GM12878 (cell line): Measurements from ENCODE around the gene PCSK9. TPM values are rescaled to one million over a fixed set of nuclear protein-coding genes. Genes with fewer than 3 reads are reported as not detected.

ENCODE experiments used
- ATAC-seq: fragments of 200-7000 bp; cut with Tn5 transposase; 3 replicates; pipeline ENCODE4 v1.9.1; 2020; ENCODE audit warnings: mild to moderate bottlenecking, moderate library complexity
- BruUV-seq: library from RNA; stranded (reverse); fragments of 400-500 nt; replicated peaks from 2 replicates; lab custom pipeline; 2021; lab: Mats Ljungman, UMichigan
- CTCF ChIA-PET: fragments of 300-600 bp; sonication (Branson Sonifier 250); formaldehyde crosslinking; extraction: SDS; loops from one replicate; lab custom pipeline; 2021; ENCODE audit warnings: inconsistent platforms; lab: Yijun Ruan, JAX
- POLR2A ChIA-PET: fragments of 350-600 bp; formaldehyde crosslinking; extraction: SDS; loops from one replicate; lab custom pipeline; 2021; ENCODE audit warnings: inconsistent platforms; lab: Charles Lee
- RAD21 ChIA-PET: fragments of 300-600 bp; sonication (Branson Sonifier 250); formaldehyde crosslinking; loops from one replicate; lab custom pipeline; 2023; ENCODE audit warnings: antibody characterized with exemption; ENCODE audit not compliant: unreplicated experiment; lab: Charles Lee
- SMC1A ChIA-PET: fragments of 300-600 bp; sonication (Branson Sonifier 250); formaldehyde crosslinking; loops from one replicate; lab custom pipeline; 2023; ENCODE audit not compliant: unreplicated experiment, uncharacterized antibody; lab: Charles Lee
- DNase-seq: peaks from one replicate; pipeline ENCODE4 v3.0.0-alpha.2; 2011; ENCODE audit warnings: low read depth, low spot score
- FAIRE-seq: peaks from 3 replicates; lab custom pipeline; 2011; peaks lifted over from hg19 to GRCh38; lab: Jason Lieb, UNC
- H2AFZ ChIP-seq: 2 replicates; pipeline ENCODE4 v1.6.0; 2011; ENCODE audit warnings: low read depth, low read length, control low read depth; ENCODE audit not compliant: control insufficient read depth
- H3K27ac ChIP-seq: 2 replicates; pipeline ENCODE4 v1.5.1; 2011; ENCODE audit warnings: control low read depth; ENCODE audit not compliant: control insufficient read depth, insufficient read depth
- H3K27me3 ChIP-seq, 2 experiments: replicated peaks in 1 of 2; 2 replicates each; pipeline versions ENCODE4 v1.6.0 to v1.6.1; 2011; ENCODE audit warnings: low read length in 1 of 2; ENCODE audit not compliant: control insufficient read depth in 2 of 2, insufficient read depth in 2 of 2
- H3K36me3 ChIP-seq, 2 experiments: 2 replicates each; pipeline ENCODE4 v1.5.1; 2011; ENCODE audit warnings: low read length in 1 of 2; ENCODE audit not compliant: control insufficient read depth in 2 of 2, insufficient read depth in 2 of 2
- H3K4me1 ChIP-seq: 2 replicates; pipeline ENCODE4 v1.6.1; 2011; ENCODE audit warnings: mild to moderate bottlenecking, low read length, moderate library complexity, mixed read lengths; ENCODE audit not compliant: control insufficient read depth, insufficient read depth
- H3K4me2 ChIP-seq: 2 replicates; pipeline ENCODE4 v1.6.0; 2011; ENCODE audit warnings: control low read depth; ENCODE audit not compliant: control insufficient read depth, insufficient read depth
- H3K4me3 ChIP-seq: fragments of 200-600 bp; sonication (generic); 2 replicates; pipeline ENCODE4 v1.5.1; 2016
- H3K79me2 ChIP-seq: 2 replicates; pipeline ENCODE4 v1.6.0; 2011; ENCODE audit warnings: low read length; ENCODE audit not compliant: control insufficient read depth, insufficient read depth
- H3K9ac ChIP-seq: 2 replicates; pipeline ENCODE4 v1.8.0; 2011; ENCODE audit warnings: low read length, control low read depth, mixed read lengths; ENCODE audit not compliant: control insufficient read depth, insufficient read depth
- H3K9me3 ChIP-seq: replicated peaks from 3 replicates; pipeline ENCODE4 v1.5.1; 2011; ENCODE audit warnings: mild to moderate bottlenecking, low read length; ENCODE audit not compliant: control insufficient read depth, insufficient read depth
- H4K20me1 ChIP-seq: 2 replicates; pipeline ENCODE4 v1.6.0; 2011; ENCODE audit not compliant: control insufficient read depth, insufficient read depth
- FOXM1 ChIP-seq: IDR thresholded peaks from 2 replicates; pipeline ENCODE4 v1.6.1; 2012; ENCODE audit warnings: low read depth, mild to moderate bottlenecking, inconsistent platforms, low read length, moderate library complexity
- NFIC ChIP-seq: IDR thresholded peaks from 2 replicates; pipeline ENCODE4 v1.6.1; 2012; ENCODE audit warnings: low read depth, mild to moderate bottlenecking, inconsistent platforms, low read length, moderate library complexity
- TCF12 ChIP-seq: IDR thresholded peaks from 2 replicates; pipeline ENCODE4 v1.6.1; 2011; ENCODE audit warnings: low read depth, mild to moderate bottlenecking, low read length
- WGBS: methylation state at CpG from one replicate; pipeline ENCODE4 v1.1.6; 2016; ENCODE audit warnings: low lambda C conversion rate; ENCODE audit not compliant: insufficient replicate concordance, insufficient coverage; ENCODE audit errors: missing lambda C conversion rate; 5-methylcytosine and 5-hydroxymethylcytosine counted together
- in situ Hi-C: fragments of 300-500 bp; cut with MboI; formaldehyde crosslinking; loops from 9 replicates; pipeline ENCODE4 v1.14.3; 2018; ENCODE audit warnings: mixed read lengths
- intact Hi-C: fragments of 100-400 bp; cut with micrococcal nuclease; formaldehyde crosslinking; loops from one replicate; pipeline ENCODE4 v1.14.2; 2022; ENCODE audit not compliant: unreplicated experiment
- polyA plus RNA-seq, 11 experiments: library from polyadenylated mRNA; depleted of rRNA in 4 of 11; unstranded in 6 of 11; stranded (reverse) in 5 of 11; fragments of >200 nt; fragmentation: Nextera tagmentation in 4 of 11; fragmentation: Illumina TruSeq in 1 of 11; extraction: Ambion mirVana in 4 of 11; extraction: Trizol in 1 of 11; gene quantifications; 1 replicate in 1 of 11; 2 replicates in 10 of 11; pipeline versions ENCODE4 v1.2.1 to v1.2.3, GENCODE V29; 2011 to 2016; ENCODE audit warnings: inconsistent platforms in 2 of 11, missing spikeins in 2 of 11, low read depth in 1 of 11
- total RNA-seq, 4 experiments: library from RNA; depleted of rRNA in 3 of 4; stranded (reverse); fragments of >200 nt in 3 of 4; fragmentation: Illumina TruSeq in 1 of 4; extraction: Trizol in 1 of 4; gene quantifications; 2 replicates each; pipeline versions ENCODE4 v1.2.1 to v1.2.3, GENCODE V29; 2013 to 2021
- TF ChIP-seq, protein P1 (sequence below): fragments of 450-650 bp; formaldehyde crosslinking; IDR thresholded peaks from 2 replicates; pipeline ENCODE4 v1.4.0; 2022; ENCODE audit warnings: mild to moderate bottlenecking, moderate library complexity

PCSK9 gene
- total and polyA plus RNA-seq, 10 of the 15 experiments (the other 5 are each of a cell fraction or from before 2014, with no cell fraction given) = 0.03 to 0.15 TPM; not detected in 8

DNA sequence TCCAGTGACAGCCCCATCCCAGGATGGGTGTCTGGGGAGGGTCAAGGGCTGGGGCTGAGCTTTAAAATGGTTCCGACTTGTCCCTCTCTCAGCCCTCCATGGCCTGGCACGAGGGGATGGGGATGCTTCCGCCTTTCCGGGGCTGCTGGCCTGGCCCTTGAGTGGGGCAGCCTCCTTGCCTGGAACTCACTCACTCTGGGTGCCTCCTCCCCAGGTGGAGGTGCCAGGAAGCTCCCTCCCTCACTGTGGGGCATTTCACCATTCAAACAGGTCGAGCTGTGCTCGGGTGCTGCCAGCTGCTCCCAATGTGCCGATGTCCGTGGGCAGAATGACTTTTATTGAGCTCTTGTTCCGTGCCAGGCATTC is 24.2 kb downstream of the PCSK9 start (continued):
- TF ChIP-seq, protein P1, sequence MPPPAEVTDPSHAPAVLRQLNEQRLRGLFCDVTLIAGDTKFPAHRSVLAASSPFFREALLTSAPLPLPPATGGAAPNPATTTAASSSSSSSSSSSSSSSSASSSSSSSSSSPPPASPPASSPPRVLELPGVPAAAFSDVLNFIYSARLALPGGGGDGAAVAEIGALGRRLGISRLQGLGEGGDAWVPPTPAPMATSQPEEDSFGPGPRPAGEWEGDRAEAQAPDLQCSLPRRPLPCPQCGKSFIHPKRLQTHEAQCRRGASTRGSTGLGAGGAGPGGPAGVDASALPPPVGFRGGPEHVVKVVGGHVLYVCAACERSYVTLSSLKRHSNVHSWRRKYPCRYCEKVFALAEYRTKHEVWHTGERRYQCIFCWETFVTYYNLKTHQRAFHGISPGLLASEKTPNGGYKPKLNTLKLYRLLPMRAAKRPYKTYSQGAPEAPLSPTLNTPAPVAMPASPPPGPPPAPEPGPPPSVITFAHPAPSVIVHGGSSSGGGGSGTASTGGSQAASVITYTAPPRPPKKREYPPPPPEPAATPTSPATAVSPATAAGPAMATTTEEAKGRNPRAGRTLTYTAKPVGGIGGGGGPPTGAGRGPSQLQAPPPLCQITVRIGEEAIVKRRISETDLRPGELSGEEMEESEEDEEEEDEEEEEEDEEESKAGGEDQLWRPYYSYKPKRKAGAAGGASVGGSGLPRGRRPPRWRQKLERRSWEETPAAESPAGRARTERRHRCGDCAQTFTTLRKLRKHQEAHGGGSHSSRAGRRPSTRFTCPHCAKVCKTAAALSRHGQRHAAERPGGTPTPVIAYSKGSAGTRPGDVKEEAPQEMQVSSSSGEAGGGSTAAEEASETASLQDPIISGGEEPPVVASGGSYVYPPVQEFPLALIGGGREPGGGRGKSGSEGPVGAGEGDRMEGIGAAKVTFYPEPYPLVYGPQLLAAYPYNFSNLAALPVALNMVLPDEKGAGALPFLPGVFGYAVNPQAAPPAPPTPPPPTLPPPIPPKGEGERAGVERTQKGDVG = no peak
- no peak for TF ChIP-seq FOXM1
- TF ChIP-seq NFIC = no peak

DNA sequence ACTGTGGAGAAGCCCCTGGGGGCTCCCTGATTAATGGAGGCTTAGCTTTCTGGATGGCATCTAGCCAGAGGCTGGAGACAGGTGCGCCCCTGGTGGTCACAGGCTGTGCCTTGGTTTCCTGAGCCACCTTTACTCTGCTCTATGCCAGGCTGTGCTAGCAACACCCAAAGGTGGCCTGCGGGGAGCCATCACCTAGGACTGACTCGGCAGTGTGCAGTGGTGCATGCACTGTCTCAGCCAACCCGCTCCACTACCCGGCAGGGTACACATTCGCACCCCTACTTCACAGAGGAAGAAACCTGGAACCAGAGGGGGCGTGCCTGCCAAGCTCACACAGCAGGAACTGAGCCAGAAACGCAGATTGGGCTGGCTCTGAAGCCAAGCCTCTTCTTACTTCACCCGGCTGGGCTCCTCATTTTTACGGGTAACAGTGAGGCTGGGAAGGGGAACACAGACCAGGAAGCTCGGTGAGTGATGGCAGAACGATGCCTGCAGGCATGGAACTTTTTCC is 24.8 kb downstream of the PCSK9 start:
- intact Hi-C loops = no loop called here
- Histone ChIP-seq H3K27me3 (no peaks in the 10 kb centered on the region), H4K20me1 (no peaks in the 10 kb centered on the region), H3K4me1 (no peaks in the 10 kb centered on the region), H3K9ac (no peak overlapping the region), H3K79me2 (no peaks in the 10 kb centered on the region), H3K4me3 (no peak overlapping the region), H3K4me2 (no peak overlapping the region), H3K9me3 (no peaks in the 10 kb centered on the region), H2AFZ (no peak overlapping the region), H3K36me3 (peaks cover 3 to 12% of the 10 kb centered on the region in 2 experiments), H3K27ac (no peak overlapping the region)
- DNase-seq (no peak), FAIRE-seq (no peak), ATAC-seq (peak; percentile 20; the same call in 1 of the 3 replicates)
- WGBS = 22% methylated on average over 12 of the region's 12 CpGs
- in situ Hi-C loops = no loop called here
- no TSS peak for BruUV-seq
- ChIA-PET CTCF (no interaction called here), POLR2A (no interaction called here), RAD21 (no interaction called here), SMC1A (no interaction called here)
- no peak for TF ChIP-seq TCF12
